ELR (cell line): Measurements from ENCODE around the gene PCDHGB6.
A peak's percentile ranks its signal among the peaks of the same experiment; 100 is the strongest.
"Not testable (repeated sequence)": the region's sequence is repeated elsewhere in the genome, so short reads cannot be mapped to it uniquely, and the experiment has no call there.

ENCODE experiments used
- DNase-seq: peaks from one replicate; pipeline ENCODE4 v3.0.0-alpha.2; 2015; ENCODE audit warnings: low read depth

PCDHGB6 gene

DNA sequence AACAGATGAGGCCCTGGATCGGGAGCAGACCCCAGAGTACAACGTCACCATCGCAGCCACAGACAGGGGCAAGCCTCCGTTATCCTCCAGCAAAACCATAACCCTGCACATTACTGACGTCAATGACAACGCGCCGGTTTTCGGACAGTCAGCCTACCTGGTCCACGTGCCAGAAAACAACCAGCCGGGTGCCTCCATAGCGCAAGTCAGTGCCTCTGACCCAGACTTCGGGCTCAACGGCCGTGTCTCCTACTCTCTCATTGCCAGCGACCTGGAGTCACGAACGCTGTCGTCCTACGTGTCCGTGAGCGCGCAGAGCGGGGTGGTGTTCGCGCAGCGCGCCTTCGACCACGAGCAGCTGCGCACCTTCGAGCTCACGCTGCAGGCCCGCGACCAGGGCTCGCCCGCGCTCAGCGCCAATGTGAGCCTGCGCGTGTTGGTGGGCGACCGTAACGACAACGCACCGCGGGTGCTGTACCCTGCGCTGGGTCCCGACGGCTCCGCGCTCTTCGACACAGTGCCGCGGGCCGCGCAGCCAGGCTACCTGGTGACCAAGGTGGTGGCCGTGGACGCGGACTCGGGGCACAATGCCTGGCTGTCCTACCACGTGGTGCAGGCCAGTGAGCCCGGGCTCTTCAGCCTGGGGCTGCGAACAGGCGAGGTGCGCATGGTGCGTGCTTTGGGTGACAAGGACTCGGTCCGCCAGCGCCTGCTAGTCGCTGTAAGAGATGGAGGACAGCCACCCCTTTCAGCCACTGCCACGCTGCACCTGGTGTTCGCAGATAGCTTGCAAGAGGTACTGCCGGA, 11.5 kb downstream of the PCDHGB6 start:
- no peak for DNase-seq

DNA sequence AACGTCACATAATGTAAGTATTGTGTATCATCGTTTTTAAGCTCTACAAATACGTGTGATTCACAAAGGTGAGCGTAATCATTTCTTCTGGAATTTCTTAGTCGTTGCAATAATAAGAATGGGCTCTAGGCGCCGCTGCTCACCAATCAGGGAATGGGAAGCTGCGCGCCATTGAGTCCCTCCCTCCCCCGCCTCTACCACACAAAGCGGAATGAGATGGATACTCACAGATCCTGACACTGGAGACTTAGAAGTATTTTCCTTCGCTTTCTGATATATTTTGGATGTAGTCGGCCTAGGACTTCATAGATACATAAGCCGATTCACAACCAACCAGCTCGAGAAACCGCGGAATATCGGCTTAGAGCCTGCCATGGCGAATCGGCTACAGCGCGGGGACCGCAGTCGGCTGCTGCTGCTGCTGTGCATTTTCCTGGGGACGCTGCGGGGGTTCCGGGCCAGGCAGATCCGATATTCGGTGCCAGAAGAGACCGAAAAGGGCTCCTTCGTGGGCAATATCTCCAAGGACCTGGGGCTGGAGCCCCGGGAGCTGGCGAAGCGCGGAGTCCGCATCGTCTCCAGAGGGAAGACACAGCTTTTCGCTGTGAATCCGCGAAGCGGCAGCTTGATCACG, 13.2 kb downstream of the PCDHGB6 start, which contains the start of gene PCDHGA11:
Gene PCDHGA11, plus strand, starts transcription at position 197 of the 634 bp plus-strand sequence. Its CDS starts 177 bp downstream, at position 374.
- peak; percentile 75 for DNase-seq

DNA sequence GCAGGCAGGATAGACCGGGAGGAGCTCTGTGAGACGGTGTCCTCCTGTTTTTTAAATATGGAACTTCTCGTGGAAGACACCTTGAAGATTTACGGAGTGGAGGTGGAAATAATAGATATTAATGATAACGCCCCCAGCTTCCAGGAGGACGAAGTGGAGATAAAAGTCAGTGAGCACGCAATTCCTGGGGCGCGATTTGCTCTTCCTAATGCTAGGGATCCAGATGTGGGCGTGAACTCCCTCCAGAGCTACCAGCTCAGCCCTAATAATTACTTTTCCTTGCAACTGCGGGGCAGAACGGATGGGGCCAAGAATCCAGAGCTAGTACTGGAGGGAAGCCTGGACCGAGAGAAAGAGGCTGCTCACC, 13.7 kb downstream of the PCDHGB6 start:
- DNase-seq = peak; percentile 22

DNA sequence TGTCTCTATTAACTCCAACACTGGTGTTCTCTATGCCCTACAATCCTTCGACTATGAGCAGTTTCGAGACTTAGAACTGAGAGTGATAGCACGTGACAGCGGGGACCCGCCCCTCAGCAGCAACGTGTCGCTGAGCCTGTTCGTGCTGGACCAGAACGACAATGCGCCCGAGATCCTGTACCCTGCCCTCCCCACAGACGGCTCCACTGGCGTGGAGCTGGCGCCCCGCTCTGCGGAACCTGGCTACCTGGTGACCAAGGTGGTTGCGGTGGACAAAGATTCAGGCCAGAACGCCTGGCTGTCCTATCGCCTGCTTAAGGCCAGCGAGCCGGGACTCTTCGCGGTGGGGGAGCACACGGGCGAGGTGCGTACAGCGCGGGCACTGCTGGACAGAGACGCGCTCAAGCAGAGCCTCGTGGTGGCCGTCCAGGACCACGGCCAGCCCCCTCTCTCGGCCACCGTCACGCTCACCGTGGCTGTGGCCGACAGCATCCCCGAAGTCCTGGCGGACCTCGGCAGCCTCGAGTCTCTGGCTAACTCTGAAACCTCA, 15.0 kb downstream of the PCDHGB6 start:
- DNase-seq = no peak

DNA sequence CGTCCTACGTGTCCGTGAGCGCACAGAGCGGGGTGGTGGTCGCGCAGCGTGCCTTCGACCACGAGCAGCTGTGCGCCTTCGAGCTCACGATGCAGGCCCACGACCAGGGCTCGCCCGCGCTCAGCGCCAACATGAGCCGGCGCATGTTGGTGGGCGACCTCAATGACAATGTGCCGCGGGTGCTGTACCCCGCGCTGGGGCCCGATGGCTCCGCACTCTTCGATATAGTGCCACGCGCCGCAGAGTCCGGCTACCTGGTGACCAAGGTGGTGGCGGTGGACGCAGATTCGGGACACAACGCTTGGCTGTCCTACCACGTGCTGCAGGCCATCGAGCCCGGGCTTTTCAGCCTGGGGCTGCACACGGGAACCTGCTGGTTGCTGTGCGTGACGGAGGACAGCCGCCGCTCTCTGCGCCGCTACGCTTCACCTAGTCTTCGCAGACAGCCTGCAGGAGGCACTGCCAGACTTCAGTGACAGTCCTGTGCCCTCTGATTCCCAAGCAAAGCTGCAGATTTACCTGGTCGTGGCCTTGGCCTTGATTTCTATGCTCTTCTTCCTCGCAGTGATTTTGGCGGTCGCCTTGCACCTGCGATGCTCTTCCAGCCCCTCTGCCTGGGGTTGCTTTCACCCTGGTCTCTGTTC, 20.1 kb downstream of the PCDHGB6 start:
- no peak for DNase-seq

DNA sequence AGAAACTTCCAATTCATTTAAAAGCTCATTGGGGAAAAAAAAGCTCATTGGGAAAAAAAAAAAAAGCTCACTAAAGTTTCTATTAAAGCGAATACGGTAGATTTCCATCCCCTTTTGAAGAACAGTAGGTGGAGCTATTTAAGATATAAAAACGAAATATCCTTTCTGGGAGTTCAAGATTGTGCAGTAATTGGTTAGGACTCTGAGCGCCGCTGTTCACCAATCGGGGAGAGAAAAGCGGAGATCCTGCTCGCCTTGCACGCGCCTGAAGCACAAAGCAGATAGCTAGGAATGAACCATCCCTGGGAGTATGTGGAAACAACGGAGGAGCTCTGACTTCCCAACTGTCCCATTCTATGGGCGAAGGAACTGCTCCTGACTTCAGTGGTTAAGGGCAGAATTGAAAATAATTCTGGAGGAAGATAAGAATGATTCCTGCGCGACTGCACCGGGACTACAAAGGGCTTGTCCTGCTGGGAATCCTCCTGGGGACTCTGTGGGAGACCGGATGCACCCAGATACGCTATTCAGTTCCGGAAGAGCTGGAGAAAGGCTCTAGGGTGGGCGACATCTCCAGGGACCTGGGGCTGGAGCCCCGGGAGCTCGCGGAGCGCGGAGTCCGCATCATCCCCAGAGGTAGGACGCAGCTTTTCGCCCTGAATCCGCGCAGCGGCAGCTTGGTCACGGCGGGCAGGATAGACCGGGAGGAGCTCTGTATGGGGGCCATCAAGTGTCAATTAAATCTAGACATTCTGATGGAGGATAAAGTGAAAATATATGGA, 22.7 kb downstream of the PCDHGB6 start, which contains the start of gene PCDHGA12:
Gene PCDHGA12, plus strand, starts transcription at position 176 of the 782 bp plus-strand sequence. Its CDS starts 253 bp downstream, at position 429.
- DNase-seq = peak; percentile 66

DNA sequence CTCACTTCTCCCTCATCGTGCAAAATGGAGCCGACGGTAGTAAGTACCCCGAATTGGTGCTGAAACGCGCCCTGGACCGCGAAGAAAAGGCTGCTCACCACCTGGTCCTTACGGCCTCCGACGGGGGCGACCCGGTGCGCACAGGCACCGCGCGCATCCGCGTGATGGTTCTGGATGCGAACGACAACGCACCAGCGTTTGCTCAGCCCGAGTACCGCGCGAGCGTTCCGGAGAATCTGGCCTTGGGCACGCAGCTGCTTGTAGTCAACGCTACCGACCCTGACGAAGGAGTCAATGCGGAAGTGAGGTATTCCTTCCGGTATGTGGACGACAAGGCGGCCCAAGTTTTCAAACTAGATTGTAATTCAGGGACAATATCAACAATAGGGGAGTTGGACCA, 23.5 kb downstream of the PCDHGB6 start:
- DNase-seq = no peak

DNA sequence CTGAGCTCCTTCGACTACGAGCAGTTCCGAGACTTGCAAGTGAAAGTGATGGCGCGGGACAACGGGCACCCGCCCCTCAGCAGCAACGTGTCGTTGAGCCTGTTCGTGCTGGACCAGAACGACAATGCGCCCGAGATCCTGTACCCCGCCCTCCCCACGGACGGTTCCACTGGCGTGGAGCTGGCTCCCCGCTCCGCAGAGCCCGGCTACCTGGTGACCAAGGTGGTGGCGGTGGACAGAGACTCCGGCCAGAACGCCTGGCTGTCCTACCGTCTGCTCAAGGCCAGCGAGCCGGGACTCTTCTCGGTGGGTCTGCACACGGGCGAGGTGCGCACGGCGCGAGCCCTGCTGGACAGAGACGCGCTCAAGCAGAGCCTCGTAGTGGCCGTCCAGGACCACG, 24.5 kb downstream of the PCDHGB6 start:
- not testable (repeated sequence) for DNase-seq

DNA sequence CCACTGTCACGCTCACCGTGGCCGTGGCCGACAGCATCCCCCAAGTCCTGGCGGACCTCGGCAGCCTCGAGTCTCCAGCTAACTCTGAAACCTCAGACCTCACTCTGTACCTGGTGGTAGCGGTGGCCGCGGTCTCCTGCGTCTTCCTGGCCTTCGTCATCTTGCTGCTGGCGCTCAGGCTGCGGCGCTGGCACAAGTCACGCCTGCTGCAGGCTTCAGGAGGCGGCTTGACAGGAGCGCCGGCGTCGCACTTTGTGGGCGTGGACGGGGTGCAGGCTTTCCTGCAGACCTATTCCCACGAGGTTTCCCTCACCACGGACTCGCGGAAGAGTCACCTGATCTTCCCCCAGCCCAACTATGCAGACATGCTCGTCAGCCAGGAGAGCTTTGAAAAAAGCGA, 24.9 kb downstream of the PCDHGB6 start:
- DNase-seq = not testable (repeated sequence)

DNA sequence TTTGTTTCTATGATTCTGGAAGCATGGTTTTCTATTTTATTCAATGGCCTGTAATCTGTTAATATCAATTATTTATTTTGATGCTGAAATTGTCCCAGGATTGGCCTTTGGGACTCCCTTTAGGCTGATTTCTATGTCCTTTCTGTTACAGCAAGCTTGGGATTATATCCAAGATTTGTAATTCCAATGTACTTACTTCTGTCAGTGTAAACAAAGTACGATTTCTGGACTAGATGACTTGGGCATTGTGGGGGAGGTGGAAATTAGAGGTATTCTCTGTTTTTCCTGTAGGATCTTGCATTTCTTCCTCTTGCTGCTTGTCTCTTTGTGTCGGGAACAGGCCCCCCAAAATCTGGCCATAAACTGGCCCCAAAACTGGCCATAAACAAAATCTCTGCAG, 26.2 kb downstream of the PCDHGB6 start:
- no peak for DNase-seq

DNA sequence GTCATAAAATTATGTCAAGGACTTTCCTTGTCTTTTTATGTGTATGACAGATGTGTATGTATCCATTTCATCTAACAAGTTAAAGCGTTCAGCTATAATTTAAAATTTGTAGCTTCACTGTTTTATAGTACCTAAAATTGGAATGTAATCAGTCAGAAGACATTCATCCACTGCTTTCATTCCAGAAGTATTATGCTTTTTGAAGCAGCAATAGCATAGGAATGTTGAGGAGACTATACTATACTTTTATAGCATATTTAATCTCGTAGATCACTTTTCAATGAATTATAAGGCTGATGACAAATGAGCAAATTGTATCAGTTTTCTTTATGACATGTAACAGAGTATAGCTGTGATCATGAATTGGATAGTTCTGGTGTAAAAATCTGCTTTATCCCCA, 29.4 kb downstream of the PCDHGB6 start:
- peak; percentile 37 for DNase-seq

DNA sequence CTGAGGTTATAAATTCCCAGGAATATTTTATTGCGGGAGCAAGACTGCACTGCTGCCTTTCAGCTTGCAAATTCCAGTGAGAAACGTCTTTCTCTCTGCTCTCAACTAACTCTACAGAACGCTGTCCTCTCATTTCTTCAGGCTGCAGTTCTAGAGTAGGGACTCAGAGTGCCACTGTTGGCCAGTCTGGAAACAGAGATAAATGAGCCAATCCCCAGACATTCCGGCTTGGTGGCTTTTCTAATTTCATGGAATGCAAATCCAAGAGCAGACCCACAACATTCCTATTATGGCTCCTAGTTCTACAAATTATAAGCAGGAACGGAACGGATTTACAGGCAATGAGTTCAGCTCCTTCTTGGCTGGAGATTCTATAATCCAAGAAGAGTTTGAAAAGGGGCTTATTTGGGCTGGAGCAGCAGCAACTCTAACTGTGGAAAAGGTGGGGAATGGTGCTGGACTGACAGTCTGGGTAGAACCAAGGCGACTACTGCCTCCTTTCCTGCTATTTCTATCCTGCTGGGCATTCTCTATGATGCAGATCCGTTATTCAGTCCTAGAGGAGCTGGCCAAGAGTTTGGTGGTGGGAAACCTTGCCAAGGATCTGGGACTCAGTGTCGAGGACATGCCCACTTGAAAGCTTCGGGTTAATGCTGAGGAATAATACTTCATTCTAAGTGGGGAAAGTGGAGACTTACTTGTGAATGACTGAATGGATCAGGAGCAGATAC, 31.8 kb downstream of the PCDHGB6 start:
- no peak for DNase-seq

DNA sequence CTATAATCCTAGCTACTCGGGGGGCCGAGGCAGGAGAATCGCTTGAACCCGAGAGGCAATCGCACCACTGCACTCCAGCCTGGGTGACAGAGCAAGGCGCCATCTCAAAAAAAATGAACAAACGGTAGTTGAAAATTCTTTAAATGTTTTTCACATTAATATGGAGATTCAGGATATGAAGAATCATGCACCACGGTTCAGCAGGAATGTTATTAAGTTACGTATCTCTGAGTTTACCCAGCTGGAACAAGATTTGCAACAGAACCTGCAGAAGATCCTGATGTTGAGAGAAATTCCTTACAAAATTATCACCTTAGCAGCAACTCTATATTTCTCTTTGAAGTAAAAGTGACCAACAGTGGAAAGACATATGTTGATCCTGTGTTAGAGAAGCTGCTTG, 32.5 kb downstream of the PCDHGB6 start:
- no peak for DNase-seq

DNA sequence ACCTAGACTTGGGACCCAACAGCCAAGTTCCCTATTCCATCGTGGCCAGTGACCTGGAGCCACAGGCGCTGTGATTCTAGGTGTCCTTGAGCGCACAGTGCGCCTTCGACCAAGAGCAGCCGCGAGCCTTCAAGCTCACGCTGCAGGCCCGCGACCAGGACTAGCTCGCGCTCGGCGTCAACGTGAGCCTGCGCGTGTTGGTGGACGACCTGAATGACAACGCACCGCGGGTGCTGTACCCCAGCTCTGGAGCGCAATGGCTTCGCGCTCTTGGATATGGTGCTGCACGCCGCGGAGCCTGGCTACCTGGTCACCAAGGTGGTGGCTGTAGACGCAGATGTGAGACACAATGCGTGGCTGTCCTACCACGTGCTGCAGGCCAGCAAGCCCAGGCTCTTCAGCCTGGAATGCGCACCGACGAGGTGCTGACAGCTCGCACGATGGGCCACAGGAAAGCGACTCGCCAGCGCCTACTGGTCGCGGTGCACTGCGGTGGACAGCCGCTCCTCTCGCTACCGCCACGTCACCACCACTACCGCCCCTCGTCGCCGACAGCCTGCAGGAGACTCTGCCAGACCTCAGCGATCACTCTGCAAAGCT, 33.9 kb downstream of the PCDHGB6 start:
- no peak for DNase-seq
